HepG2 (cell line): ENCODE results near the gene C18orf63. TPM values are rescaled to one million over a fixed set of nuclear protein-coding genes. Genes with fewer than 3 reads are reported as not detected.

Experiments
- CCAR2 ChIP-seq: fragments of 200-400 bp; formaldehyde crosslinking; optimal IDR thresholded peaks from 2 replicates; pipeline ENCODE3; 2018; ENCODE audit warnings: low read depth, mild to moderate bottlenecking, low read length, moderate library complexity
- FOXK2 ChIP-seq: fragments of 450-650 bp; IDR thresholded peaks from 2 replicates; pipeline ENCODE4 v1.6.1; 2016
- HOXA3 ChIP-seq: sonication (generic); formaldehyde crosslinking; IDR thresholded peaks from 2 replicates; pipeline ENCODE4 v1.5.0; 2020; ENCODE audit warnings: missing genetic modification reagents
- NFKB2 ChIP-seq: sonication (generic); formaldehyde crosslinking; IDR thresholded peaks from 2 replicates; pipeline ENCODE4 v1.4.0; 2020; ENCODE audit warnings: missing genetic modification reagents, borderline replicate concordance
- RARA ChIP-seq: IDR thresholded peaks from 2 replicates; pipeline ENCODE4 v1.6.1; 2016; ENCODE audit warnings: missing genetic modification reagents, missing compliant biosample characterization
- SALL1 ChIP-seq: sonication (generic); formaldehyde crosslinking; IDR thresholded peaks from 2 replicates; pipeline ENCODE4 v1.8.0; 2022; ENCODE audit warnings: mild to moderate bottlenecking, missing genetic modification reagents
- SMARCE1 ChIP-seq: fragments of 450-650 bp; IDR thresholded peaks from 2 replicates; pipeline ENCODE4 v1.6.1; 2017; ENCODE audit warnings: borderline replicate concordance
- SOX6 ChIP-seq, 2 experiments: fragments of 450-650 bp in 1 of 2; sonication (generic) in 1 of 2; formaldehyde crosslinking in 1 of 2; IDR thresholded peaks; 2 replicates each; pipeline versions ENCODE4 v1.4.0 to v1.6.1; 2017 to 2020; ENCODE audit warnings: antibody characterized with exemption in 1 of 2, mild to moderate bottlenecking in 1 of 2, missing genetic modification reagents in 1 of 2
- TCF7 ChIP-seq: sonication (generic); IDR thresholded peaks from 2 replicates; pipeline ENCODE4 v1.6.1; 2016; ENCODE audit warnings: antibody characterized with exemption, low read depth
- WIZ ChIP-seq: sonication (generic); formaldehyde crosslinking; IDR thresholded peaks from 2 replicates; pipeline ENCODE4 v1.5.1; 2020; ENCODE audit warnings: mild to moderate bottlenecking, missing genetic modification reagents
- ZNF207 ChIP-seq: fragments of 450-650 bp; IDR thresholded peaks from 2 replicates; pipeline ENCODE4 v1.6.1; 2016; ENCODE audit warnings: antibody characterized with exemption, borderline replicate concordance
- ZNF292 ChIP-seq: sonication (generic); formaldehyde crosslinking; IDR thresholded peaks from 2 replicates; pipeline ENCODE4 v1.8.1; 2022; ENCODE audit warnings: mild to moderate bottlenecking, low read depth, missing genetic modification reagents, borderline replicate concordance
- ZNF34 ChIP-seq: sonication (generic); formaldehyde crosslinking; IDR thresholded peaks from 2 replicates; pipeline ENCODE4 v1.4.0; 2020; ENCODE audit warnings: mild to moderate bottlenecking, missing genetic modification reagents, borderline replicate concordance
- ZNF672 ChIP-seq: sonication (generic); formaldehyde crosslinking; IDR thresholded peaks from 2 replicates; pipeline ENCODE4 v1.8.1; 2022; ENCODE audit warnings: missing genetic modification reagents
- polyA plus RNA-seq, 8 experiments: library from polyadenylated mRNA; depleted of rRNA in 3 of 8; stranded (reverse) in 7 of 8; unstranded in 1 of 8; fragments of >200 nt; fragmentation: Illumina TruSeq in 4 of 8; extraction: Trizol in 4 of 8; gene quantifications; 2 replicates each; pipeline versions ENCODE4 v1.2.1 to v1.2.3, GENCODE V29; 2011 to 2016; ENCODE audit warnings: low read depth in 4 of 8, missing spikeins in 1 of 8, mixed read lengths in 1 of 8; ENCODE audit not compliant: insufficient read depth in 1 of 8
- total RNA-seq, 5 experiments: library from RNA; depleted of rRNA; stranded (reverse); fragments of >200 nt; fragmentation: Illumina TruSeq; extraction: Trizol; gene quantifications; 2 replicates each; pipeline ENCODE4 v1.2.3, GENCODE V29; 2016; ENCODE audit warnings: low read depth in 1 of 5
- TF ChIP-seq, protein P1 (sequence below): sonication (generic); formaldehyde crosslinking; IDR thresholded peaks from 2 replicates; pipeline ENCODE4 v1.8.1; 2023; ENCODE audit warnings: missing genetic modification reagents, inconsistent platforms, borderline replicate concordance
- TF ChIP-seq, protein P2 (sequence below): sonication (generic); formaldehyde crosslinking; conservative IDR thresholded peaks from 2 replicates; pipeline ENCODE4 v1.5.0; 2020; ENCODE audit warnings: missing genetic modification reagents
- TF ChIP-seq, protein P3 (sequence below): sonication (generic); formaldehyde crosslinking; IDR thresholded peaks from 2 replicates; pipeline ENCODE4 v1.4.0; 2020; ENCODE audit warnings: mild to moderate bottlenecking, missing genetic modification reagents
- TF ChIP-seq, protein P4 (sequence below): sonication (generic); formaldehyde crosslinking; IDR thresholded peaks from 2 replicates; pipeline ENCODE4 v1.4.0; 2020; ENCODE audit warnings: mild to moderate bottlenecking, missing genetic modification reagents
- TF ChIP-seq, protein P5 (sequence below): sonication (generic); IDR thresholded peaks from 2 replicates; pipeline ENCODE4 v1.6.1; 2016; ENCODE audit warnings: low read depth, borderline replicate concordance
- TF ChIP-seq, protein P6 (sequence below): sonication (generic); formaldehyde crosslinking; IDR thresholded peaks from 2 replicates; pipeline ENCODE4 v1.9.0; 2022; ENCODE audit warnings: low read depth, missing genetic modification reagents

The C18orf63 gene
- total and polyA plus RNA-seq, 2 of the 13 experiments (the other 11 are each of a cell fraction or from before 2014, with no cell fraction given), result 0.01 TPM; not detected in 1

DNA sequence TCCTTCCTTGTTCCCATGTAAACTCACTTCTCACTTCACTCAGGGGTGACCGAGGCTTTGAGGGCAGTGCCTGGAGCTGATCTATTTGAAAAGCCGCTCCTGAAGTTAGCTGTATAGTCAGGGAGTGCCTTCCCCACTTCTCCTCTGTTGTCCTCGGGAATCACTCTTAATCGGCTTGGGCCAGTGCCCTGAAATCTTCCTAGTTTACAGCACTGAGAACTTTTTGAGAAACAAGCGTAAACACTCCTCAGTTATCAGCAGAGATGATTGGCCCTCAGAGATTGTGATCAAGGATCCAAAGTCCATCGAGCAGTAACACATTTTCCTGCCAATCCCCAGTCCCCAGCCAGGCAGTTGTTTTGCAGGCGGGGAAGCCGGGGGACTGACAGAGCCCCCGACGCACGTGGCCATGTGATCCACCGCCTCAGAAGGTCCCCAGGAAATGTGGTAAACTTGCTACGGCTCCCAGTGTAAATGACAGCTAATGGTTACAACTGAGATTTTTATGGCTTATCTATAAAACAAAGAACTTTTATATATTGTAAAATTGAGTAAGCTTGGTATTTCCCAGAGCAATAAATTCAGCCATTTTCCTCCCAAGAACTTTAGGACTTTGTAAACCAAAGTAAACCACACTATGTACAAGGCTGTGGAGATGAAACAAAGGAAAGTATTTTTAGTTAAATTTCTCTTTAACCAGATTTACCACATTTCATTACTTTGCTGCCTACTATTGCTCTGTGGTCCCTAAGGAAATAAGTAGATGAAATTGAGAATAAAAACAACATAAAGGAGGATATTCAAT is 53.5 kb downstream of the C18orf63 start (continued):
- TF ChIP-seq, protein P1, sequence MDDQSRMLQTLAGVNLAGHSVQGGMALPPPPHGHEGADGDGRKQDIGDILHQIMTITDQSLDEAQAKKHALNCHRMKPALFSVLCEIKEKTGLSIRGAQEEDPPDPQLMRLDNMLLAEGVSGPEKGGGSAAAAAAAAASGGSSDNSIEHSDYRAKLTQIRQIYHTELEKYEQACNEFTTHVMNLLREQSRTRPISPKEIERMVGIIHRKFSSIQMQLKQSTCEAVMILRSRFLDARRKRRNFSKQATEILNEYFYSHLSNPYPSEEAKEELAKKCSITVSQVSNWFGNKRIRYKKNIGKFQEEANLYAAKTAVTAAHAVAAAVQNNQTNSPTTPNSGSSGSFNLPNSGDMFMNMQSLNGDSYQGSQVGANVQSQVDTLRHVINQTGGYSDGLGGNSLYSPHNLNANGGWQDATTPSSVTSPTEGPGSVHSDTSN (CRISPR knock-in tag), result no peak
- TF ChIP-seq ZNF292 (CRISPR knock-in tag) (no peak), SOX6 (IDR thresholded peaks at IDR 0.05) (no peak), SOX6 (CRISPR knock-in tag; IDR thresholded peaks at IDR 0.05) (peak; percentile 58; the same call in 1 of the 2 replicates), ZNF207 (no peak), RARA (CRISPR knock-in tag) (no peak), CCAR2 (no peak), NFKB2 (peak; percentile 56; the same call in 1 of the 2 replicates), ZNF672 (CRISPR knock-in tag) (no peak), TCF7 (no peak), SALL1 (CRISPR knock-in tag) (peak; percentile 77), FOXK2 (no peak), HOXA3 (CRISPR knock-in tag) (peak; percentile 54; the same call in 1 of the 2 replicates), ZNF34 (CRISPR knock-in tag) (no peak), WIZ (CRISPR knock-in tag) (no peak), SMARCE1 (no peak)
- TF ChIP-seq, protein P2, sequence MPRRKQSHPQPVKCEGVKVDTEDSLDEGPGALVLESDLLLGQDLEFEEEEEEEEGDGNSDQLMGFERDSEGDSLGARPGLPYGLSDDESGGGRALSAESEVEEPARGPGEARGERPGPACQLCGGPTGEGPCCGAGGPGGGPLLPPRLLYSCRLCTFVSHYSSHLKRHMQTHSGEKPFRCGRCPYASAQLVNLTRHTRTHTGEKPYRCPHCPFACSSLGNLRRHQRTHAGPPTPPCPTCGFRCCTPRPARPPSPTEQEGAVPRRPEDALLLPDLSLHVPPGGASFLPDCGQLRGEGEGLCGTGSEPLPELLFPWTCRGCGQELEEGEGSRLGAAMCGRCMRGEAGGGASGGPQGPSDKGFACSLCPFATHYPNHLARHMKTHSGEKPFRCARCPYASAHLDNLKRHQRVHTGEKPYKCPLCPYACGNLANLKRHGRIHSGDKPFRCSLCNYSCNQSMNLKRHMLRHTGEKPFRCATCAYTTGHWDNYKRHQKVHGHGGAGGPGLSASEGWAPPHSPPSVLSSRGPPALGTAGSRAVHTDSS (CRISPR knock-in tag), result no peak
- TF ChIP-seq, protein P3, sequence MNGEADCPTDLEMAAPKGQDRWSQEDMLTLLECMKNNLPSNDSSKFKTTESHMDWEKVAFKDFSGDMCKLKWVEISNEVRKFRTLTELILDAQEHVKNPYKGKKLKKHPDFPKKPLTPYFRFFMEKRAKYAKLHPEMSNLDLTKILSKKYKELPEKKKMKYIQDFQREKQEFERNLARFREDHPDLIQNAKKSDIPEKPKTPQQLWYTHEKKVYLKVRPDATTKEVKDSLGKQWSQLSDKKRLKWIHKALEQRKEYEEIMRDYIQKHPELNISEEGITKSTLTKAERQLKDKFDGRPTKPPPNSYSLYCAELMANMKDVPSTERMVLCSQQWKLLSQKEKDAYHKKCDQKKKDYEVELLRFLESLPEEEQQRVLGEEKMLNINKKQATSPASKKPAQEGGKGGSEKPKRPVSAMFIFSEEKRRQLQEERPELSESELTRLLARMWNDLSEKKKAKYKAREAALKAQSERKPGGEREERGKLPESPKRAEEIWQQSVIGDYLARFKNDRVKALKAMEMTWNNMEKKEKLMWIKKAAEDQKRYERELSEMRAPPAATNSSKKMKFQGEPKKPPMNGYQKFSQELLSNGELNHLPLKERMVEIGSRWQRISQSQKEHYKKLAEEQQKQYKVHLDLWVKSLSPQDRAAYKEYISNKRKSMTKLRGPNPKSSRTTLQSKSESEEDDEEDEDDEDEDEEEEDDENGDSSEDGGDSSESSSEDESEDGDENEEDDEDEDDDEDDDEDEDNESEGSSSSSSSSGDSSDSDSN (CRISPR knock-in tag), result no peak
- TF ChIP-seq, protein P4, sequence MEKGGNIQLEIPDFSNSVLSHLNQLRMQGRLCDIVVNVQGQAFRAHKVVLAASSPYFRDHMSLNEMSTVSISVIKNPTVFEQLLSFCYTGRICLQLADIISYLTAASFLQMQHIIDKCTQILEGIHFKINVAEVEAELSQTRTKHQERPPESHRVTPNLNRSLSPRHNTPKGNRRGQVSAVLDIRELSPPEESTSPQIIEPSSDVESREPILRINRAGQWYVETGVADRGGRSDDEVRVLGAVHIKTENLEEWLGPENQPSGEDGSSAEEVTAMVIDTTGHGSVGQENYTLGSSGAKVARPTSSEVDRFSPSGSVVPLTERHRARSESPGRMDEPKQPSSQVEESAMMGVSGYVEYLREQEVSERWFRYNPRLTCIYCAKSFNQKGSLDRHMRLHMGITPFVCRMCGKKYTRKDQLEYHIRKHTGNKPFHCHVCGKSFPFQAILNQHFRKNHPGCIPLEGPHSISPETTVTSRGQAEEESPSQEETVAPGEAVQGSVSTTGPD, result no peak
- TF ChIP-seq, protein P5, sequence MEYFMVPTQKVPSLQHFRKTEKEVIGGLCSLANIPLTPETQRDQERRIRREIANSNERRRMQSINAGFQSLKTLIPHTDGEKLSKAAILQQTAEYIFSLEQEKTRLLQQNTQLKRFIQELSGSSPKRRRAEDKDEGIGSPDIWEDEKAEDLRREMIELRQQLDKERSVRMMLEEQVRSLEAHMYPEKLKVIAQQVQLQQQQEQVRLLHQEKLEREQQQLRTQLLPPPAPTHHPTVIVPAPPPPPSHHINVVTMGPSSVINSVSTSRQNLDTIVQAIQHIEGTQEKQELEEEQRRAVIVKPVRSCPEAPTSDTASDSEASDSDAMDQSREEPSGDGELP, result no peak; the same call in 1 of the 2 replicates
- TF ChIP-seq, protein P6, sequence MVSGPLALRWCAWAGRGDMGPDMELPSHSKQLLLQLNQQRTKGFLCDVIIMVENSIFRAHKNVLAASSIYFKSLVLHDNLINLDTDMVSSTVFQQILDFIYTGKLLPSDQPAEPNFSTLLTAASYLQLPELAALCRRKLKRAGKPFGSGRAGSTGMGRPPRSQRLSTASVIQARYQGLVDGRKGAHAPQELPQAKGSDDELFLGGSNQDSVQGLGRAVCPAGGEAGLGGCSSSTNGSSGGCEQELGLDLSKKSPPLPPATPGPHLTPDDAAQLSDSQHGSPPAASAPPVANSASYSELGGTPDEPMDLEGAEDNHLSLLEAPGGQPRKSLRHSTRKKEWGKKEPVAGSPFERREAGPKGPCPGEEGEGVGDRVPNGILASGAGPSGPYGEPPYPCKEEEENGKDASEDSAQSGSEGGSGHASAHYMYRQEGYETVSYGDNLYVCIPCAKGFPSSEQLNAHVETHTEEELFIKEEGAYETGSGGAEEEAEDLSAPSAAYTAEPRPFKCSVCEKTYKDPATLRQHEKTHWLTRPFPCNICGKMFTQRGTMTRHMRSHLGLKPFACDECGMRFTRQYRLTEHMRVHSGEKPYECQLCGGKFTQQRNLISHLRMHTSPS (CRISPR knock-in tag), result no peak
